HTR-8/SVneo (cell line): Measurements from ENCODE around the gene SLC9C2.
A peak's percentile ranks its signal among the peaks of the same experiment; 100 is the strongest.
"Not testable (repeated sequence)": the region's sequence is repeated elsewhere in the genome, so short reads cannot be mapped to it uniquely, and the experiment has no call there.

Source experiments
- DNase-seq: peaks from one replicate; pipeline ENCODE4 v3.0.0; 2011; ENCODE audit warnings: low spot score, mixed read lengths; ENCODE audit not compliant: insufficient read length
- FAIRE-seq: peaks from 2 replicates; lab custom pipeline; 2011; peaks lifted over from hg19 to GRCh38; lab: Jason Lieb, UNC

The SLC9C2 gene, protein sequence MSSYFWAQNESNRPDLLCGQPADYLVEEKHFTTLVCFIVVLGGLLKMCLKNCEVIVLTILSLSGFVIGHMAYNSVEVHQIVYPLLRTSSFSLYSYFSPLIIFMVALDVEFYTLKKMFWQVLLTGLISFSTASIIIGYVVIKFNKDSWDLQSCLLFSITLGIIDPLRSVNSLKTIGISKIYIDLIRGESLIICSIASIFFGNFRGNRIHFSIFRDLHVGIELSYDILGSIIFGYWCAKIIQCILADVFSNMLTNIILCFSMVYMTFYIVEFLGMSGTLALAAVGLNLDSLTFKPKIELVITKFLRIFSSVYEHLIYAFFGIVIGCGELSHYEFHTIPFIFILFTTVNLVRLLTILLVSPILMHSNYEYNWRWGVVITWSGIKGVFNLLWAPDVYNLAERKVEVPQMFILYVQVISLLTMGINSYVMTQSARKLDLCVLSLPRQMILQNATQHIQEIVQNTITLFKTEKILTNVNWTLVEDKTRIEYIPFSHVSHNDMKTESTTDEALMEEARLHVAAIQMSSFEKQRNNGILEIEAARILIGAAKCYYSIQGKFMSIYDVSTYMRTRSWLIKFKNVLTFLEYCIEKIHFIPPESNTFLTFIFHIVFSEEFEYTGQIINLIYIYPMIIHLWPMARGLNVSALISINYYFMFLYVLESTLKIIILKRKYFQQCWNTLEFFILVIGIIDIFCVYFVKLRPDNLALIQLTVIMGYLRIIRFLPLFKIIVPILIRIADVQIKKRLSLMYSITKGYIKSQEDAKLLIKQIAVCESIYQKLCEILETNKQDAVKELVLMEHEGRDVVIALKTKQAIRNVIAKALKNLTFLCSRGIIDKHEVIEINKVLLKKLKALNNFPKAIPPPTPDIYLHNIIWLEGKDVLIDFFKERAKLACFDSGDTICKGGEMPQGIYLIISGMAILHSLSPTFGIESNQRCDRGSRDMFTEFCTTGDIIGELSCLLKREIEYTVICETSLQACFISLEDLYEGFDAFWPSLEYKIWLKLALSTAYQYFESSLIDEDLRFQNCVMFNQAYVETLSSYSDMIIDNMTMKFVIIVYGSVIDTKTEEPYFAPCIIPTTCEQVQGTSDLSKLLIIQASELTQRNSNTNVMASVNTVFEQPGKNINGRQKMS

DNA sequence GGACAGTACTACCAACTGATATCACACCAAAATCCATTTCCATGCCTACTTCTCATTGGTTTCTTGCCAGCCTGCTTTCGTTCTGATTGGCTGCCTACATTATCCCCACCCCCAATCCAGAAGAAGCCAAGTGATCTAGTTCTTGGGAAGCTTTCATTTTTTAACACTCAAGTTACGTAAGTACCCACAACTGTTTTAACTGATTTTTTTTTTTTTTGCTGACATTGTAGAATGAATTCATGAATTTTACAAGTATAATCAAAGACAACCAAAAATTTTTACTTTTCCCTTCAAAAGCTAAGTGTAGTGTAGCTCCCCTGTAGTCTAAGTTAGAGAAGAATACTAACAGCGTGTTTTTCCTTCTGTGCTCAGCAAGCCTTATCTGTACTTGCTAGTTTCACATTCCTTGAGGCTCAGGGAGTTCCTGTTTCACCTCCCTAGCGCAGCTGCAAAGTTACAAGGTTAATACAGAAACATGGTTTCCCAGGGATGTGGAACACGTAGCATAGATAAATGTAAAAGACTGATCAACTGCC lies at the start of gene SLC9C2:
SLC9C2 (minus strand) TSS at position 17 of the 536 bp plus-strand sequence. CDS start 1,296 bp downstream, outside the sequence.
- no peak for DNase-seq
- FAIRE-seq: no peak

DNA sequence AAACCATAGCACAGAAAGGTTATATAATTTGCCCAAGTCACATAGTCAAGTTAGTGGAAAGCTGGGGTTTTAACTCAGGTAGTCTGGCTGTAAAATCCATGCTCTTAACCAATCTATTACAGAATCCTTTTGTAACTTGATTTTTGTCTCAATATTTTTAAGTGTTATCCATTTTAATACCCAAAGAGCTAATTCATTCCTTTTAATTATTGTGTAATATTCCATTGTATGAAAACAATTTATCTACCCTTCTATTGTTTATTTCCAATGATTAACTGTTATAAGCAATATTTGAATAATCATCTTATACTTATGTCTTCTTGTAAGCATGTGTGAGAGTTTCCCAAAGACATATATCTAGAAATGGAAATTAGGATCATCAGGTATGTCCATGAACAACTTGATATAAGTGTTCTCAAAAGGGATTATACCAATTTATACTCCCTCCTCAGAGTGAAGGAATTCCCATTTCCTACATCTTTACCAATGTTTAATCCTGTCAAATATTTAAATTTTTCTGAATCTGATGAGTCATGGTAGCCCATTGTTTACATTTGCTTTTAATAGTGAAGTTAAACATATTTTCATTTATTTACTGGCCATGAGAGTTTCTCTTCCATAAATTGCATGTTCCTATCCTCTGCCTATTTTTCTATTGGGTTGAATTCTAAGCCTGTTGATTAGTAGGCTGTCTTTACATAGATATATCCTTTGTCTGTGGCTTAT lies 46.2 kb upstream of the SLC9C2 start:
- DNase-seq (no peak), FAIRE-seq (no peak)

DNA sequence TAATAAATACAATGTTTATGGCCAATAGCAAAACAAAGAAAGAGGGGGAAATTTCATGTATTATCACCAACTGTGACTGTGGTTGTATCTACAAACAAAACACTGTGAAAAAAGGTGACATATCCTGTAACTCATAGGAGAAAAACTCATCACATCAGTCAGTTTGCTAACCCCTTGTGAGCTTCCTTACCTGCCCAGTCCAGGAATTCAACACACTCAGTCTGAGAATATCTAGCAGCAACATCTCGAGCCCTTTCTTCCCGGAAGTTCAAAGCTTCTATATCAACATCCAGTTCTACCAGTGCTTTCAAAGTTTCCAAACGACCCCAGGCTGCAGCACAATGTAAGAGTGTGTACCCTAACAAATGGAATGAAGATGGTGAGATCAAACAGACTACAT lies 43.8 kb upstream of the SLC9C2 start:
- DNase-seq (no peak), FAIRE-seq (no peak)

DNA sequence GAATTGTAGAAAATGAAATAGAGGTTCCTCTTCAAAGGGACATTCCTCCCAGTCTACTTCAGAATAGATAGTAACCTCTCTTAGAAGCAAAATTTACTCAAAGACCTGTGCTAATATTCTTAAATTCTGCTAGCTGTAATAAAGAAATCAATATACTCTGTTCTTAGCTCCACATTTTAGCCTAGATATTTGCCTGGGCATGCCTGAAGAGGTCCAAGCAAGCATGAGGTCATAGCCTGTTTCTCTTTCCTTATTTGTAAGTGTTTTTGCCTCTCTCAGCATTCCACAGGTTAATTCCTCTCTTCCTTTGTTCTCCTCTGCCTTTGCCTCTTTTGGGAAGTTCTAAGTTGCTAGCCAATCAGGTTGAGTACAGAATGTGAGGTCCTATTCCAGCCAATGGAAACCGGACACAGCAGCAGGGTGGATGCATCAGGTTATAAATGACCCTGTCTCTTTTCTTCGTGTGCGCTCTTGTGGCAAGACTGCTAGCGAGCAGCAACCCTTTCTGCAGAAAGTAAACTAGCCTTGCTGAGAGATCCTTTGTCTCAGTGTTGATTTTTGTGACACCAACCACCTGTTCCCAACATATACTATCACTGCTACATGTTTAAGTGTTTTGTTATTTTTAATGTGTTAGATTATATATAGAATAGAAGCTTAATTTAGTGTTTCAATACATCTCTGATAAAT lies 39.7 kb upstream of the SLC9C2 start:
- not testable (repeated sequence) for FAIRE-seq, DNase-seq

DNA sequence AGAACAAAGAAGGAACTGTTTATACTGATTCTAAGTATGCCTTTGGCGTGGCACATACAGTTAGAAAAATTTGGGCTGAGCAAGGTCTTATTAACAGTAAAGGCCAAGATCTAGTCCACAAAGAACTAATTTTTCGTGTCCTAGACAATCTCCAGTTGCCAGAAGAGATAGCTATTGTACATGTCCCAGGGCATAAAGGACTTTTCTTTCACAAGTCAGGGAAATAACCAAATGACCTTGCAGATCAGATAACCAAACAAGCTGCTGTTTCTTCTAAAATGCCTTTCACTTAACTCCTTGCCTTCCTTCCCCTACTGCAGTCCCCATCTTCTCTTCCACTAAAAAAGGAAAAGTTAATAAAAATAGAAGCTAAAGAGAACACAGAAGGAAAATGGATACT lies 36.2 kb upstream of the SLC9C2 start:
- DNase-seq (no peak), FAIRE-seq (no peak)

DNA sequence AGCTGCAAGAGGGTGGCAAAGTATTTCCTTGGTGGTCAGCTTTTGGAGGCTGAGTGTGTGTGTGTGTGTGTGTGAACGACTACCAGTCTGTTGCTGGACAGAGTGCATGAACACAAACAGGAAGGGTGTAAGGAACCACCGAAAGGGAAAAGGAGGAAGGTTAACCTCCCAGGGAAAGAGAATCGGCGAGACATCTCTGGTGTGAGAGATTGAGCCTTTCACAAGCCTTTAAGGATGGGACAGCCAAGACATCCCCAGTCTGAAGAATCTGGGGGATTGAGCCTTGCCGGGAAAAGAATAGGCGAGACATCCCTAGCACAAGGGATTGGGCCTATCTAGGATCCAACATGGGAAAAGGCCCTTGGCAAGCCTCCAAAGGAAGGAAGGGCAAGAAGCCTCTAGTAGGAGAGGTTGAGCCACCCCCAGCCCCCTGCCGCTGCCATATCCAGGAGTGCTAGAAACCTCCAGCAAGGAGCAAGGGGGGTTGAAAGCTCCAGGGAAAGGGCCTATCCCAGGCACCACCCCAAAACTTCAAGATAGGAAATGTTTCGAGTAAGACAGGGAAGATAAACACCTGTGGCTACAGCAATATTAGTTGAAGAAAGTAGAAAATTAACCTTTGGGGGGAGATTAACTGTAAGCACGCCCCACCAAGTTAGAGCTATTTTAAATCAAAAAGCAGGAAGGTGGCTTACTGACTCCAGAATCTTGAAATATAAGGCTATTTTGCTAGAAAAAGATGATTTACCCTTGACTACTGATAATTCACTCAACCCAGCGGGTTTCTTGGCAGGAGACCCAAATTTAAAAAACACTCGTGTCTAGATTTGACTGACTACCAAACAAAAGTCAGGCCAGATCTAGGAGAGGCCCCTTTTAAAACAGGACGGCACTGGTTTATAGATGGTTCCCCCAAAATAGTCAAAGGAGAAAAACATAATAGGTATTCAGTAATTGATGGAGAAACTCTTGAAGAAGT lies 35.5 kb upstream of the SLC9C2 start:
- FAIRE-seq (no peak), DNase-seq (no peak)

DNA sequence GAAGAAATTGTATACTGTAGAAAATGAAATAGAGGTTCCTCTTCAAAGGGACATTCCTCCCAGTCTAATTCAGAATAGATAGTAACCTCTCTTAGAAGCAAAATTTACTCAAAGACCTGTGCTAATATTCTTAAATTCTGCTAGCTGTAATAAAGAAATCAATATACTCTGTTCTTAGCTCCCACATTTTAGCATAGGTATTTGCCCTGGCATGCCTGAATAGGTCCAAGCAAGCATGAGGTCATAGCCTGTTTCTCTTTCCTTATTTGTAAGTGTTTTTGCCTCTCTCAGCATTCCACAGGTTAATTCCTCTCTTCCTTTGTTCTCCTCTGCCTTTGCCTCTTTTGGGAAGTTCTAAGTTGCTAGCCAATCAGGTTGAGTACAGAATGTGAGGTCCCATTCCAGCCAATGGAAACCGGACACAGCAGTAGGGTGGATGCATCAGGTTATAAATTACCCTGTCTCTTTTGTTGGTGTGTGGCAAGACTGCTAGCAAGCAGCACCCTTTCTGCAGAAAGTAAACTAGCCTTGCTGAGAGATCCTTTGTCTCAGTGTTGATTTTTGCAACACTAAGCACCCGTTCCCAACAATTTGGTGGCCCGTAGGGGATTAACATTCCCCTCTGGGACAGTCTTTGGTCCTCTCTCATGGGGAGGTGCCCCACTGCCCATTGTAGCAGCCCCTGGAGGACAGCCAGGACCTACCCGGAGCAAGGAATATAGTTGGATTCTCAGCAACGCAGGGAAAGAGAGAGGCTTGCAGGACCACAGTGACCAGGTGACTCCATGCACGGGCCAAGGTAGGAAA lies 34.6 kb upstream of the SLC9C2 start:
- FAIRE-seq, DNase-seq: not testable (repeated sequence)

DNA sequence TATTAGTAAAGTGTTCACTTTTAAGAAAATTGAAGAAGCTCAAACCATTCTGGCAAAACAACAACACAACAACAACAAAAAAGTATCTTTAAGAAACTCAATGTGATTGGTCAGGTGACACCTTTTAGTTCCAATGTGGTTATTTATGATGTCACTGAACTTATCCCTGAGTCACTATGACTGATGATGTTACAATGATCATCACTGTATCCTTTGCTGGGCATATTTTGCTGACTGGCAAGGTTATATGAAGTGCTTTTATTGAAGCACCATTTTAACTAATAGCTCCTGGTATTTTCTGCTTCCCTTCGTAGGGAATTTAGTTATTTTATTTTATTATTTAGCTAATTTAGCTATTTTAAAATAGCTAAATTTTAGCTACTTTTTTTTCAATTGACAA lies 32.2 kb upstream of the SLC9C2 start, which contains the start of gene TEX50:
TEX50 (plus strand) TSS at position 223 of the 400 bp plus-strand sequence. CDS start 184 bp downstream, outside the sequence.
- no peak for FAIRE-seq
- DNase-seq: no peak

DNA sequence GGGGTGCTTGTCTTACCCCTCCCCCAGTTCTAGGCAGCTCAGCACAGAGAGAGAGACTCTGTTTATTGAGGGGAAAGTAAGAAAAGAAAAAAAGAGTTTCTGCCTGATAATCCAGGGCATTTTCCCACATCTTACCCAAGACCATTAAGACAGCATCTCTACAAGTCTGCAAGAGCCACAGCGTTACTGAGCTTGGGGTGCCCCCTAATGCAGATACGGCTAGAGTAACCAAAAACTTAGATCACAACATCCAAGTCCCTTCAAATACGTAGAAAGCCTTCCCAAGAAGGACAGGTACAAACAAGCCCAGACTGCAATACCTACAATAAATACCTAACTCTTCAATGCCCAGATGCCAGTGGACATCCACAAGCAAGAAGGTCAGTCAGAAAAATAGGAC lies 26.0 kb upstream of the SLC9C2 start:
- DNase-seq: no peak
- no peak for FAIRE-seq

DNA sequence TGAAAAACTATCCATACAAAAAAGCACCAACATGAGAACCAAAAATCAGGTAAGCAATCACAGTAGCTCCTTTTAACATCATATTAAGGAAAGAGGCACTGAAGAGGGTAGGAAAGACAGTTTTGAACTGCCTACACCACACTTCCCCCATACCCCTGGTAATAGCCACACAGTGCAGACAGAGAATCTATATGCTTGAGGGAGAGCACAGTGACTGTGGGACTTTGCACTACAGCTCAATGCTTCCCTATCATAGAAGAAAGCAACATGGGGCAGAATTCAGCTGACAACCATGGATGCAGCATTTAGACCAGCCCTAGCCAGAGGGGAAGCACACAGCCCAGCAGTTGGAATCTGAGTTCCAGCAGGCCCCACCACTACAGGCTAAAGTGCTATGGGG lies 24.4 kb upstream of the SLC9C2 start:
- FAIRE-seq (no peak), DNase-seq (no peak)

DNA sequence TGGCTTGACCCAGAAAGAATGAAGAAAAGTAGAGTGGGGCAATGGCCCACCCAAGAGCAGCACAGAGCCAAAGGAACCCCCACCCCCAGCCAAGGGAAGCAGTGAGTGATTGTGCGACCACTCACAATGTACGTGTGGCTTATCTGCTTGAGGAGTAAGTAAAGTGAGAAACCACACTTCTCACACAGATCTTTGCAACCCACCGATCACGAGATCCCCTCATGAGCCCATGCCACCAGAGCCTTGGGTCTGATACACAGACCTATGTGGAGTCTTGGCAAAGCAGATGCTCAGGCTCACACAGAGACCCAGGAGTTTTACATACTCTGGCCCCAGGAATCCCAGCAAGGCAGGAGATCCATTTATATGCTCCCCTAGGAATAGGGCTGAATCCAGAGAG lies 14.0 kb upstream of the SLC9C2 start:
- FAIRE-seq: no peak
- no peak for DNase-seq

DNA sequence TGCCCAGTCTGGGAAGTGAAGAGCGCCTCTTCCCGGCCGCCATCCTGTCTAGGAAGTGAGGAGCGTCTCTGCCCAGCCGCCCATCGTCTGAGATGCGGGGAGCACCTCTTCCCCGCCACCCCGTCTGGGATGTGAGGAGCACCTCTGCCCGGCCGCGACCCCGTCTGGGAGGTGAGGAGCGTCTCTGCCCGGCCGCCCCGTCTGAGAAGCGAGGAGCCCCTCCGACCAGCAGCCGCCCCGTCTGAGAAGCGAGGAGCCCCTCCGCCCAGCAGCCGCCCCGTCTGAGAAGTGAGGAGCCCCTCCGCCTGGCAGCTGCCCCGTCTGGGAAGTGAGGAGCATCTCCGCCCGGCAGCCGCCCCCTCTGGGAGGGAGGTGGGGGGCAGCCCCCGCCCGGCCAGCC lies 10.2 kb upstream of the SLC9C2 start:
- FAIRE-seq, DNase-seq: not testable (repeated sequence)

DNA sequence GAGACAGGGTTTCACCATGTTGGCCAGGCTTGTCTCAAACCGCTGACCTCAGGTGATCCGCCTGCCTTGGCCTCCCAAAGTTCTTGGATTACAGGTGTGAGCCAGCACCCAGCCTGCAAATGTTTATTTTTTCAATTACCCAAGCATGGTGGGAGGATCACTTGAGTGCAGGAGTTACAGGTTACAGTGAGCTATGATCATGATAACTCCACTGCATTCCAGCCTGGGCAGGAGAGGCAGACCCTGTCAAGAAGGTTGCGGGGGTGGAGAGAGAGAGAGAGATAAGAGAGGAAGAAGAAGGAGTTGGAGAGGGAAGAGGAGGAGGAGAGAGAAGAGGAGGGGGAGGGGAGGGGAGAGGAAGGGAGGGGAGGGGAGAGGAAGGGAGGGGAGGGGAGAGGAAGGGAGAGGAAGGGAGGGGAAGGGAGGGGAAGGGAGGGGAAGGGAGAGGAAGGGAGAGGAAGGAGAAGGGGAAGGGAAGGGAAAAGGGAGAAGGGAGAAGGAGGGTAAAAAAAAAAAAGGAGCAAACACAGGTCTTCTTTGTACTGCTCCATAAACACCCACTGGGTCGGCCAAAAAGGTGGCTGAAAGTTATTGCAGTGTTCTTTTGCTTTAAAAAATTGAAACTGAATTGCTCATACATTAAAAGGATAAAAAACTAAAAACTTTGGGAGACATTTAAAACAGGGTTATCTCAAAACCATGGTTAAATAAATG lies 5.8 kb upstream of the SLC9C2 start:
- no peak for DNase-seq
- no peak for FAIRE-seq

DNA sequence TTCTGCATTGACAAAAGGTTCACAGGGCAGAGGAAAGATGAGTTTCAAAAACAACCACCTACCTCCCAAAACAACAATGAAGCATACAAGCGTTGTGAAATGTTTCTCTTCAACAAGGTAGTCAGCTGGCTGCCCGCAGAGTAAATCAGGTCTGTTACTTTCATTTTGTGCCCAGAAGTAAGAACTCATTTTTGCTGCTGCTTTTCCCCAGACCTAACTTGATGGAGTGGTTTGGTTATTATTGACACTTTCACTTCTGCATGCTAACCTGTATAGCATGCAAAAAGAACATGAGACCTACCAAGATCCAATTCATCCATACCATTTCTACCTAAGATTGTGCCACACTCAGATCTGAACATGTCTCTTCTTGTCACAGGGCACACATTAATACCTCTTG lies 1.3 kb downstream of the SLC9C2 start:
- DNase-seq: no peak
- peak; percentile 23 for FAIRE-seq

DNA sequence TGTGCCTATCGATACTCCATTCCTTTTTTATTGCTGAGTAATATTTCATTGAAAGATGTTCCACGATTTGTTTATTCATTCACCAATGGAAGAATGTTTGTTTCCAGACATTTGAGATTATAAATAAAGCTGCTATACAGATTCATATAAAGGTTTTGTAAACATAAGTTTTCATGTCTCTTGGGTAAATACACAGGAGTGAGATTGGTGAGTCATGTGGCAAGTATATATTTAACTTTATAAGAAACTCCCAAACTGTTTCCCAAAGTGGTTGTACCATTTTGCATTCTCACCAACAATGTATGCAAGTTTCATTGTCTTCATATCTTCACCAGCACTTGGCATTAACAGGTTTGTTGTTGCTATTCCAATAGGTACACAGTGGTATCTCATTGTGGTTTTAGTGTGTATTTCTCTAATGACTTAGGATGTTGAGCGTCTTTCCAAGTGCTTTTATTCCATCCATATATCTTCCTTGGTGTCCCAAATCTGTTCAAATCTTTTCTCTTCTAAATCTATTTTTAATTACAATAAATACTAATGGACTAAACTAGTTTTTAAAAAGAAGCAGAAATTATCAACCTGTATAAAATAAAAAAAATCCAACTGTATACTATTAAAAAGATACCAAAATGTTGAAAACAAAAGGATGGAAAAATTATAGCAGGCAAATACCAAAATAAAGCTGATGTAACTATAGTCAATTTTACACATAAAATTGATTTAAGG lies 6.6 kb downstream of the SLC9C2 start:
- DNase-seq (no peak), FAIRE-seq (no peak)

DNA sequence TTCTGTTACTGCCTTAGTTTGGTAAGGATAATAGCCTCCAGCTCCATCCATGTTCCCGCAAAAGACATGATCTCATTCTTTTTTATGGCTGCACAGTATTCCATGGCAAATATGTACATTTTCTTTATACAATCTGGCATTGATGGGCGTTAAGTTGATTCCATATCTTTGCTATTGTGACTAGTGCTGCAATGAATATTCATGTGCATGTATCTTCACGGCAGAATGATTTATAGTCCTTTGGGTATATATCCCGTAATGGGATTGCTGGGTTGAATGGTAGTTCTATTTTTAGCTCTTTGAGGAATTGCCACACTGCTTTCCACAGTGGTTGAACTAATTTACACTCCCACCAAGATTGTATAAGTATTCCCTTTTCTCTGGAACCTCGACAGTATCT lies 11.7 kb downstream of the SLC9C2 start:
- FAIRE-seq, DNase-seq: not testable (repeated sequence)
